Uterus (tissue), 4 donors: ENCODE measurements around the gene GIN1. TPM values are rescaled to one million over a fixed set of nuclear protein-coding genes. Genes with fewer than 3 reads are reported as not detected.
"Not testable (repeated sequence)": the region's sequence is repeated elsewhere in the genome, so short reads cannot be mapped to it uniquely, and the experiment has no call there.

Experiments used
- DNase-seq, 2 donors: peaks; one replicate each; pipeline ENCODE4 v3.0.0-alpha.2; 2019 to 2020
- H3K27ac ChIP-seq, 2 donors: fragments of 200-600 bp; sonication (generic); 1 replicate in 1 of 2; 2 replicates in 1 of 2; pipeline ENCODE4 v1.5.1; 2016 to 2018
- H3K27me3 ChIP-seq, 2 donors: fragments of 200-600 bp; sonication (generic); one replicate each; pipeline ENCODE4 v1.5.1; 2018 to 2019; ENCODE audit warnings: control low read depth in 1 of 2
- H3K36me3 ChIP-seq, 2 donors: fragments of 200-600 bp; sonication (generic); one replicate each; pipeline ENCODE4 v1.5.1; 2019; ENCODE audit warnings: control low read depth in 1 of 2
- H3K4me1 ChIP-seq, 2 donors: fragments of 200-600 bp; sonication (generic); one replicate each; pipeline ENCODE4 v1.5.1; 2018 to 2019; ENCODE audit warnings: control low read depth in 1 of 2
- H3K4me3 ChIP-seq, 2 donors: fragments of 200-600 bp; sonication (generic); 1 replicate in 1 of 2; 2 replicates in 1 of 2; pipeline ENCODE4 v1.5.1; 2018 to 2019; ENCODE audit warnings: mild to moderate bottlenecking in 1 of 2
- H3K9me3 ChIP-seq, 2 donors: fragments of 200-600 bp; sonication (generic); one replicate each; pipeline ENCODE4 v1.5.1; 2019; ENCODE audit warnings: control low read depth in 1 of 2
- POLR2A ChIP-seq, 2 donors: fragments of 450-650 bp; IDR thresholded peaks; one replicate each; pipeline ENCODE4 v1.6.1; 2016; ENCODE audit warnings: antibody characterized with exemption in 2 of 2, mild to moderate bottlenecking in 1 of 2, moderate library complexity in 1 of 2
- intact Hi-C: fragments of 100-400 bp; cut with DNase I; formaldehyde crosslinking; loops from one replicate; pipeline ENCODE4 v1.15.1; 2023; ENCODE audit warnings: low total_unique reads
- total RNA-seq, 4 donors: library from RNA; depleted of rRNA in 3 of 4; stranded (reverse); fragments of >200 nt in 3 of 4; gene quantifications; one replicate each; pipeline versions ENCODE4 v1.1.0 to v1.2.4, GENCODE V29; 2014 to 2023
- TF ChIP-seq, protein P1 (sequence below), 4 experiments: fragments of 200-600 bp in 2 of 4; fragments of 450-650 bp in 2 of 4; sonication (generic) in 2 of 4; IDR thresholded peaks; one replicate each; pipeline ENCODE4 v1.5.1; 2016 to 2019; ENCODE audit warnings: antibody characterized with exemption in 4 of 4, mild to moderate bottlenecking in 2 of 4, moderate library complexity in 1 of 4
- donor health status: DM: yes; HTN: yes; CAD: no.

Gene GIN1
- total RNA-seq, 4 donors from 2014 or later, result 10.0 to 14.5 (median 12.6) TPM

DNA sequence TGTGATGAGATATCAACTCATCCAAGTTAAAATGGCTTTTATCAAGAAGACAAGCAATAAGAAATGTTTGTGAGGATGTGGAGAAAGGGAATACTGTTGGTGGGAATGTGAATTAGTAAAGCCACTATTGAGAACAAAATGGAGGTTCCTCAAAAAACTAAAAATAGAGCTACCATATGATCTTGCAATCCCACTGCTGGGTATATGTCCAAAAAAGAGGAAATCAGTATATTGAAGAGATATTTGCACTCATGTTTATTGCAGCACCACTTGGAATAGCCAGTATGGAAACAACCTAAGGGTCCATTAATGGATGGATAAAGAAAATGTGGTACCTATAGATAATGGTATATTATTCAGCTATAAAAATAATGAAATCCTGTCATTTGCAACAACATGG, 25.3 kb upstream of the GIN1 start:
- Histone ChIP-seq H3K4me3 (no peak overlapping the region), H3K27me3 (no peaks in the 10 kb centered on the region), H3K4me1 (no peaks in the 10 kb centered on the region), H3K27ac (no peak overlapping the region), H3K36me3 (no peaks in the 10 kb centered on the region), H3K9me3 (no peaks in the 10 kb centered on the region)
- no peak for DNase-seq
- intact Hi-C loops, result no loop called here
- TF ChIP-seq, protein P1, sequence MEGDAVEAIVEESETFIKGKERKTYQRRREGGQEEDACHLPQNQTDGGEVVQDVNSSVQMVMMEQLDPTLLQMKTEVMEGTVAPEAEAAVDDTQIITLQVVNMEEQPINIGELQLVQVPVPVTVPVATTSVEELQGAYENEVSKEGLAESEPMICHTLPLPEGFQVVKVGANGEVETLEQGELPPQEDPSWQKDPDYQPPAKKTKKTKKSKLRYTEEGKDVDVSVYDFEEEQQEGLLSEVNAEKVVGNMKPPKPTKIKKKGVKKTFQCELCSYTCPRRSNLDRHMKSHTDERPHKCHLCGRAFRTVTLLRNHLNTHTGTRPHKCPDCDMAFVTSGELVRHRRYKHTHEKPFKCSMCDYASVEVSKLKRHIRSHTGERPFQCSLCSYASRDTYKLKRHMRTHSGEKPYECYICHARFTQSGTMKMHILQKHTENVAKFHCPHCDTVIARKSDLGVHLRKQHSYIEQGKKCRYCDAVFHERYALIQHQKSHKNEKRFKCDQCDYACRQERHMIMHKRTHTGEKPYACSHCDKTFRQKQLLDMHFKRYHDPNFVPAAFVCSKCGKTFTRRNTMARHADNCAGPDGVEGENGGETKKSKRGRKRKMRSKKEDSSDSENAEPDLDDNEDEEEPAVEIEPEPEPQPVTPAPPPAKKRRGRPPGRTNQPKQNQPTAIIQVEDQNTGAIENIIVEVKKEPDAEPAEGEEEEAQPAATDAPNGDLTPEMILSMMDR (IDR thresholded peaks at IDR 0.05), result no peak
- no peak for TF ChIP-seq POLR2A (IDR thresholded peaks at IDR 0.05)

DNA sequence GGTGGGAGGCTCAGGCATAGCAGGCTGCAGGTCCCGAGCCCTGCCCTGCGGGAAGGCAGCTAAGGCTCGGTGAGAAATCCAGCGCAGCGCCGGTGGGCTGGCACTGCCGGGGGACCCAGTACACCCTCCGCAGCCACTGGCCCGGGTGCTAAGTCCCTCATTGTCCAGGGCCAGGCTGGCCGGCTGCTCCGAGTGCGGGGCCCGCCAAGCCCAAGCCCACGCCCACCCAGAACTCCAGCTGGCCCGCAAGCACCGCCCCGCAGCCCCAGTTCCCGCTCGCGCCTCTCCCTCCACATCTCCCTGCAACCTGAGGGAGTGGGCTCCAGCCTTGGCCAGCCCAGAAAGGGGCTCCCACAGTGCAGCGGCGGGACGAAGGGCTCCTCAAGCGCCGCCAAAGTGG, 22.2 kb upstream of the GIN1 start:
- H3K4me1 ChIP-seq, DNase-seq, H3K9me3 ChIP-seq, H3K27me3 ChIP-seq, H3K4me3 ChIP-seq, H3K27ac ChIP-seq, intact Hi-C loops, H3K36me3 ChIP-seq: not testable (repeated sequence)

DNA sequence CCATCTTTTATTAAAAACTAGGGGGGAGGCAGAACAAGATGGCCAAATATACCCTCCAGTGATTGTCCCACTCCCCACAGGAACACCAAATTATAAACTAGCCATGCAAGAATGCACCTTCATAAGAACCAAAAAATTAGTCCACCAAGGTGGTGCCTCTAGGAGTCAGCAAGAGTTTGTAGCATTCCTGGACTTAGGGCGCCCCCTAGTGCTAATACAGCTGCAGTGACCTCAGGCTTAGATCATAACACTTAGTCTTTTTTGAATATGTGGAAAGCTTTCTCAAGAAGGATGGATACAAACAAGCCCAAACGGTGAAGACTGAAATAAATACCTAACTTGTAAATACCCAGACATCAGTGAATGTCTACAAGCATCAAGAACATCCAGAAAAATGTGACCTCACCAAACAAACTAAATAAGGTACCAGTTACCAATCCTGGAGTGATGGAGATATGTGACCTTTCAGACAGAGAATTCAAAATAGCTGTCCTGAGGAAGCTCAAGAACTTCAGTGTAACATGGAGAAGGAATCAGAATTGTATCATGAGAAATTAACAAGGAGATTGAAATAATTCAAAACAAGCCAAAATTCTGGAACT, 19.4 kb upstream of the GIN1 start:
- H3K4me3 ChIP-seq, result no peak overlapping the region
- no peaks in the 10 kb centered on the region for H3K27me3 ChIP-seq
- TF ChIP-seq, protein P1 (IDR thresholded peaks at IDR 0.05), result peak; percentile 71 to 82 (median 78)
- no peak for TF ChIP-seq POLR2A (IDR thresholded peaks at IDR 0.05)
- no peak overlapping the region for H3K27ac ChIP-seq
- H3K36me3 ChIP-seq, result no peaks in the 10 kb centered on the region
- no peaks in the 10 kb centered on the region for H3K9me3 ChIP-seq
- intact Hi-C loops, result no loop called here
- no peaks in the 10 kb centered on the region for H3K4me1 ChIP-seq
- peak; percentile 56 to 70 for DNase-seq

DNA sequence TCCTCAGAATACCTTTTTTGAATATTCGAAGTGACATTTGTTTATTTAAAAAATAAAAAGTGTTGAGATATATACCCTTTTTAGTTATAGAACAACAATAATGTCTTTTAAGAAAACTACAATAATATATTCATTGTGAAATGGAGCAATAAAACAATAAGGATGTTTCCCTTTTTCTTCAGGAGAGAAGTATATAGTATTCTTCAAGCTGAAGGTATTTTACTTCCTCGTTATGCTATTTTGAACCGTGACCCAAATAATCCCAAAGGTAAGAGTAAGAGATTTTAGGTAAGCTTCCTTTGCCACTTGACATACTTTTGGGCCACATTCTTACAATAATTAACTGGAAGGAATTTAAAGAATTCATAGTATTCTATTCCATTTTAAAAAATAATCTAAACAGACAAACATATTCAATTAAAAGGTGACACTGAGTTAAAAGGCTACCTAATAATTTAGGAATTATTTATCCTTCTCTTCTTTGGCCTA, 18.3 kb upstream of the GIN1 start:
- Histone ChIP-seq H3K27ac (no peak overlapping the region), H3K4me3 (no peak overlapping the region), H3K9me3 (no peaks in the 10 kb centered on the region), H3K36me3 (no peaks in the 10 kb centered on the region), H3K4me1 (no peaks in the 10 kb centered on the region), H3K27me3 (no peaks in the 10 kb centered on the region)
- intact Hi-C loops, result no loop called here
- TF ChIP-seq POLR2A (IDR thresholded peaks at IDR 0.05), result no peak
- TF ChIP-seq, protein P1 (IDR thresholded peaks at IDR 0.05), result no peak
- no peak for DNase-seq

DNA sequence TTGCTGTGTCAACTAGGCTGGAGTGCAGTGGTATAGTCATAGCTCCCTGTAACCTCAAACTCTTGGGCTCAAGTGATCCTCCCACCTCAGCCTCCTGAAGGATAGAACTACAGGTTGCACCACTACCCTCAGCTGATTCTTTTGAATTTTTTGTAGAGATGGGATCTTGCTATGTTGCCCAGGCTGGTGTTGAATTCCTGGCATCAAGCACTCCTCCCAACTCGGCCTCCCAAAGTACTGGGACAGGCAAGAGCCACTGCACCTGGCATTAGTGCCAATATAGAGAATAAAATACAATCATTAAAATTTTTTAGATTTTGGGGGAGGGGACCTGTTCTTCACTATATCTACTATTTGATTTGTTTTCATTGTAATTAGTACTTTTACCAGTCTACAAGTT, 15.5 kb upstream of the GIN1 start:
- H3K36me3 ChIP-seq, result no peaks in the 10 kb centered on the region

More for the DNA sequence above, 15.5 kb upstream of the GIN1 start:
- no peaks in the 10 kb centered on the region for H3K9me3 ChIP-seq
- DNase-seq, result no peak
- H3K4me3 ChIP-seq, result no peak overlapping the region
- no peak overlapping the region for H3K27ac ChIP-seq
- no peak for TF ChIP-seq POLR2A (IDR thresholded peaks at IDR 0.05)
- TF ChIP-seq, protein P1 (IDR thresholded peaks at IDR 0.05), result no peak
- H3K27me3 ChIP-seq, result no peaks in the 10 kb centered on the region
- no peaks in the 10 kb centered on the region for H3K4me1 ChIP-seq
- intact Hi-C loops, result no loop called here
